Upper lobe of left lung (tissue), 4 donors: ENCODE measurements around the gene HGF.

Experiments
- POLR2A ChIP-seq, 4 donors: fragments of 450-650 bp; IDR thresholded peaks; one replicate each; pipeline ENCODE4 v1.5.1; 2016 to 2017; ENCODE audit warnings: antibody characterized with exemption in 4 of 4, mild to moderate bottlenecking in 2 of 4
- POLR2AphosphoS5 ChIP-seq, 2 donors: sonication (generic); formaldehyde crosslinking; IDR thresholded peaks; one replicate each; pipeline ENCODE4 v1.5.1; 2017; ENCODE audit warnings: antibody characterized with exemption in 2 of 2
- TF ChIP-seq, protein P1 (sequence below), 6 experiments: fragments of 450-650 bp in 4 of 6; fragments of 200-600 bp in 2 of 6; sonication (generic) in 2 of 6; IDR thresholded peaks; one replicate each; pipeline ENCODE4 v1.5.1; 2016 to 2019; ENCODE audit warnings: antibody characterized with exemption in 6 of 6

DNA sequence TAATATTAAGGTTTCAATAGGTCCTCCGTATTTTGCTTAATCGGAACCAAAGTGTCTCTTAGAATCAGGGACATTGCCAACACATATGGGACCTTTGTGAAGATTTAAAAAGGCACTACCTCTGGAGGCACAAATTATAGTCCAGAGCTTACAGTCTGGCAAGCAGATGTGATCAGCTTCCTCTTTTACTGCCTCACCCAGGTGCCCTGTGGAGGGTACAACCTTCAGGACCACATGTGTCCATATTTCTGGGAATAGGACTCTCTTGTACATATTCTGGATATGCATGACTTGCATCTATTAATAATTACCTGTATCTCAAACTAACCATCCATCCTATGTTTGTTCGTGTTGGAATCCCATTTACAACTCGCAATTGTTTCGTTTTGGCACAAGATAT is 60.0 kb downstream of the HGF start:
- no peak for TF ChIP-seq POLR2AphosphoS5 (IDR thresholded peaks at IDR 0.05)
- TF ChIP-seq, protein P1, sequence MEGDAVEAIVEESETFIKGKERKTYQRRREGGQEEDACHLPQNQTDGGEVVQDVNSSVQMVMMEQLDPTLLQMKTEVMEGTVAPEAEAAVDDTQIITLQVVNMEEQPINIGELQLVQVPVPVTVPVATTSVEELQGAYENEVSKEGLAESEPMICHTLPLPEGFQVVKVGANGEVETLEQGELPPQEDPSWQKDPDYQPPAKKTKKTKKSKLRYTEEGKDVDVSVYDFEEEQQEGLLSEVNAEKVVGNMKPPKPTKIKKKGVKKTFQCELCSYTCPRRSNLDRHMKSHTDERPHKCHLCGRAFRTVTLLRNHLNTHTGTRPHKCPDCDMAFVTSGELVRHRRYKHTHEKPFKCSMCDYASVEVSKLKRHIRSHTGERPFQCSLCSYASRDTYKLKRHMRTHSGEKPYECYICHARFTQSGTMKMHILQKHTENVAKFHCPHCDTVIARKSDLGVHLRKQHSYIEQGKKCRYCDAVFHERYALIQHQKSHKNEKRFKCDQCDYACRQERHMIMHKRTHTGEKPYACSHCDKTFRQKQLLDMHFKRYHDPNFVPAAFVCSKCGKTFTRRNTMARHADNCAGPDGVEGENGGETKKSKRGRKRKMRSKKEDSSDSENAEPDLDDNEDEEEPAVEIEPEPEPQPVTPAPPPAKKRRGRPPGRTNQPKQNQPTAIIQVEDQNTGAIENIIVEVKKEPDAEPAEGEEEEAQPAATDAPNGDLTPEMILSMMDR (IDR thresholded peaks at IDR 0.05): no peak
- TF ChIP-seq POLR2A (IDR thresholded peaks at IDR 0.05): no peak
